ENCODE results near the gene GOLGA2. TPM values are rescaled to one million over a fixed set of nuclear protein-coding genes. Genes with fewer than 3 reads are reported as not detected.

Gene GOLGA2
- polyA plus RNA-seq, 1 of the 3 experiments (the other 2 are of a cell fraction) = 103 TPM

DNA sequence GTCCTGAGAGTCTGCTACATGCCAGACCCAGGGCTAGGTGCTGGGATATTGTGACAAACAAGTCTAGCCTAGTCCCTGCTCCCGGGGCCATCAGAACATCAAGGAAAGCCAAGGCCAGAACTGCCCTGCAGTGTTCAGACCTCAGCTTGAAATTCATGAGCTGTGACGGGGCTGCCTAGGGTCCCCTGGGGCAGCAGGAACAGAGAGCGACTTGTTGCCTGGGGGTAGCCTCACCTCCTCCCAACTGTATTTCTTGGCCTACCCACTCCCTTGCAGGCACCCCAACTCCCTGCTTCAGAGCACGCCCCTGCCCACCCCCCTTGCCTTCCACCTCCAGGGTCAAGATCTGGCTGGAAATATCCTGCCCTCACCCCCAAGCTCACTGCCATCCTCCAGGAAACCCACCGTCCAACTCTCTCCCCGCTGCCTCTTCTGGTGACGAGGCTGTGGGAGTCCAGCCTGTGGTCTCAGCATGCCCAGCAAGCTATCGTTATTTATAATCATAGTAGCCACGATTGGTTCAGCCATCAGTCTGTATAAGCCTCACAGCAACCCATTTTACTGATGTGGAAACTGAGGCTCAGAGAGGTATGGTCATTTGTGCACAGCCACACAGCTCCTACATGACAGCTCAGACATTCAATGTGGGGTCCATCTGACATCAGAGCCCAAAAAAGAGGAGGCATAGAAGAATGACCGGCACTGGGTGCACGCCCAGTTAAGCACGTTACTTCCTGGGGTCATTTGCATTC lies 61.9 kb downstream of the GOLGA2 start:
- no peaks in the 10 kb centered on the region for H3K9me3 ChIP-seq

More for the DNA sequence above, 61.9 kb downstream of the GOLGA2 start:
- Histone ChIP-seq H3K79me2 (ENCODE audit: insufficient read depth) (no peaks in the 10 kb centered on the region), H3K27ac (ENCODE audit: low read depth in 2 of 2, low read length in 1 of 2) (no peak overlapping the region; a peak in 1 of 4 replicates), H3K4me1 (ENCODE audit: control insufficient read depth in 1 of 2, insufficient read depth in 2 of 2, low read depth in 1 of 2, low read length in 1 of 2) (peaks cover 18 to 24% of the 10 kb centered on the region in 2 experiments; a peak in 3 of 4 replicates), H3K9me2 (no peaks in the 10 kb centered on the region), H3K27me3 (ENCODE audit: insufficient read depth) (no peaks in the 10 kb centered on the region), H3K9ac (no peak overlapping the region), H3F3A (replicated peaks; ENCODE audit: insufficient read depth) (peaks cover 16% of the 10 kb centered on the region), H4K20me1 (ENCODE audit: insufficient read depth) (no peaks in the 10 kb centered on the region), H3K4me3 (ENCODE audit: low read depth in 2 of 2, low read length in 1 of 2) (no peak overlapping the region), H3K36me3 (replicated peaks in 1 of 2; ENCODE audit: control insufficient read depth in 1 of 2, insufficient read depth in 2 of 2, low read length in 1 of 2) (no peaks in the 10 kb centered on the region), H3K4me2 (no peak overlapping the region), H2AFZ (ENCODE audit: low read depth) (no peak overlapping the region)
- no peak for DNase-seq
- TF ChIP-seq TCF12 (IDR thresholded peaks at IDR 0.05) (no peak), RFX5 (IDR thresholded peaks at IDR 0.05; ENCODE audit: low read length) (no peak), JUND (IDR thresholded peaks at IDR 0.05) (no peak), CHD2 (IDR thresholded peaks at IDR 0.05; ENCODE audit: low read length, partially characterized antibody) (no peak), SIN3A (IDR thresholded peaks at IDR 0.05; ENCODE audit: borderline replicate concordance, low read depth, low read length) (no peak), ELF1 (IDR thresholded peaks at IDR 0.05) (no peak), POLR2AphosphoS5 (IDR thresholded peaks at IDR 0.05; ENCODE audit: low read depth, low read length) (no peak), EP300 (IDR thresholded peaks at IDR 0.05; ENCODE audit: borderline replicate concordance in 1 of 2, low read depth in 1 of 2, low read length in 1 of 2) (no peak), TEAD4 (IDR thresholded peaks at IDR 0.05; ENCODE audit: borderline replicate concordance, insufficient read depth) (no peak), FOXJ3 (CRISPR knock-in tag; IDR thresholded peaks at IDR 0.05) (no peak), EZH2phosphoT487 (IDR thresholded peaks at IDR 0.05; ENCODE audit: borderline replicate concordance, low read depth) (no peak), TAF1 (IDR thresholded peaks at IDR 0.05; ENCODE audit: borderline replicate concordance, low read depth, low read length) (no peak)
- TF ChIP-seq, protein P1, sequence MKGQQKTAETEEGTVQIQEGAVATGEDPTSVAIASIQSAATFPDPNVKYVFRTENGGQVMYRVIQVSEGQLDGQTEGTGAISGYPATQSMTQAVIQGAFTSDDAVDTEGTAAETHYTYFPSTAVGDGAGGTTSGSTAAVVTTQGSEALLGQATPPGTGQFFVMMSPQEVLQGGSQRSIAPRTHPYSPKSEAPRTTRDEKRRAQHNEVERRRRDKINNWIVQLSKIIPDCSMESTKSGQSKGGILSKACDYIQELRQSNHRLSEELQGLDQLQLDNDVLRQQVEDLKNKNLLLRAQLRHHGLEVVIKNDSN (IDR thresholded peaks at IDR 0.05; ENCODE audit: borderline replicate concordance, low read depth) = no peak
- TF ChIP-seq, protein P2, sequence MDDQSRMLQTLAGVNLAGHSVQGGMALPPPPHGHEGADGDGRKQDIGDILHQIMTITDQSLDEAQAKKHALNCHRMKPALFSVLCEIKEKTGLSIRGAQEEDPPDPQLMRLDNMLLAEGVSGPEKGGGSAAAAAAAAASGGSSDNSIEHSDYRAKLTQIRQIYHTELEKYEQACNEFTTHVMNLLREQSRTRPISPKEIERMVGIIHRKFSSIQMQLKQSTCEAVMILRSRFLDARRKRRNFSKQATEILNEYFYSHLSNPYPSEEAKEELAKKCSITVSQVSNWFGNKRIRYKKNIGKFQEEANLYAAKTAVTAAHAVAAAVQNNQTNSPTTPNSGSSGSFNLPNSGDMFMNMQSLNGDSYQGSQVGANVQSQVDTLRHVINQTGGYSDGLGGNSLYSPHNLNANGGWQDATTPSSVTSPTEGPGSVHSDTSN (IDR thresholded peaks at IDR 0.05) = no peak
- TF ChIP-seq, protein P3, sequence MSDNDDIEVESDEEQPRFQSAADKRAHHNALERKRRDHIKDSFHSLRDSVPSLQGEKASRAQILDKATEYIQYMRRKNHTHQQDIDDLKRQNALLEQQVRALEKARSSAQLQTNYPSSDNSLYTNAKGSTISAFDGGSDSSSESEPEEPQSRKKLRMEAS (IDR thresholded peaks at IDR 0.05; ENCODE audit: low read depth) = no peak
- TF ChIP-seq, protein P4, sequence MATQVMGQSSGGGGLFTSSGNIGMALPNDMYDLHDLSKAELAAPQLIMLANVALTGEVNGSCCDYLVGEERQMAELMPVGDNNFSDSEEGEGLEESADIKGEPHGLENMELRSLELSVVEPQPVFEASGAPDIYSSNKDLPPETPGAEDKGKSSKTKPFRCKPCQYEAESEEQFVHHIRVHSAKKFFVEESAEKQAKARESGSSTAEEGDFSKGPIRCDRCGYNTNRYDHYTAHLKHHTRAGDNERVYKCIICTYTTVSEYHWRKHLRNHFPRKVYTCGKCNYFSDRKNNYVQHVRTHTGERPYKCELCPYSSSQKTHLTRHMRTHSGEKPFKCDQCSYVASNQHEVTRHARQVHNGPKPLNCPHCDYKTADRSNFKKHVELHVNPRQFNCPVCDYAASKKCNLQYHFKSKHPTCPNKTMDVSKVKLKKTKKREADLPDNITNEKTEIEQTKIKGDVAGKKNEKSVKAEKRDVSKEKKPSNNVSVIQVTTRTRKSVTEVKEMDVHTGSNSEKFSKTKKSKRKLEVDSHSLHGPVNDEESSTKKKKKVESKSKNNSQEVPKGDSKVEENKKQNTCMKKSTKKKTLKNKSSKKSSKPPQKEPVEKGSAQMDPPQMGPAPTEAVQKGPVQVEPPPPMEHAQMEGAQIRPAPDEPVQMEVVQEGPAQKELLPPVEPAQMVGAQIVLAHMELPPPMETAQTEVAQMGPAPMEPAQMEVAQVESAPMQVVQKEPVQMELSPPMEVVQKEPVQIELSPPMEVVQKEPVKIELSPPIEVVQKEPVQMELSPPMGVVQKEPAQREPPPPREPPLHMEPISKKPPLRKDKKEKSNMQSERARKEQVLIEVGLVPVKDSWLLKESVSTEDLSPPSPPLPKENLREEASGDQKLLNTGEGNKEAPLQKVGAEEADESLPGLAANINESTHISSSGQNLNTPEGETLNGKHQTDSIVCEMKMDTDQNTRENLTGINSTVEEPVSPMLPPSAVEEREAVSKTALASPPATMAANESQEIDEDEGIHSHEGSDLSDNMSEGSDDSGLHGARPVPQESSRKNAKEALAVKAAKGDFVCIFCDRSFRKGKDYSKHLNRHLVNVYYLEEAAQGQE (IDR thresholded peaks at IDR 0.05; ENCODE audit: low read depth, low read length) = no peak
- 94% methylated on average over 11 of the region's 12 CpGs for WGBS (ENCODE audit: low lambda C conversion rate)
- CTCF ChIA-PET = interaction anchor here (1.6 to 1.7 kb wide), 2 partner anchors 10 to 21 kb away, joined by 4 to 8 read pairs; partner anchors contain the start of gene DNM1
- POLR2A ChIA-PET = no interaction called here
